Activated T-helper 1 cell treated with anti-CD3 and anti-CD28 coated beads, Interleukin-2, amount 50 U/mL, for 16 hours (primary cell): ENCODE measurements around the gene NUDT1.

Source experiments
- DNase-seq, 2 donors: peaks; one replicate each; pipeline ENCODE4 v3.0.0-alpha.2; 2020; ENCODE audit warnings: low read depth in 1 of 2, low spot score in 1 of 2

Gene NUDT1

DNA sequence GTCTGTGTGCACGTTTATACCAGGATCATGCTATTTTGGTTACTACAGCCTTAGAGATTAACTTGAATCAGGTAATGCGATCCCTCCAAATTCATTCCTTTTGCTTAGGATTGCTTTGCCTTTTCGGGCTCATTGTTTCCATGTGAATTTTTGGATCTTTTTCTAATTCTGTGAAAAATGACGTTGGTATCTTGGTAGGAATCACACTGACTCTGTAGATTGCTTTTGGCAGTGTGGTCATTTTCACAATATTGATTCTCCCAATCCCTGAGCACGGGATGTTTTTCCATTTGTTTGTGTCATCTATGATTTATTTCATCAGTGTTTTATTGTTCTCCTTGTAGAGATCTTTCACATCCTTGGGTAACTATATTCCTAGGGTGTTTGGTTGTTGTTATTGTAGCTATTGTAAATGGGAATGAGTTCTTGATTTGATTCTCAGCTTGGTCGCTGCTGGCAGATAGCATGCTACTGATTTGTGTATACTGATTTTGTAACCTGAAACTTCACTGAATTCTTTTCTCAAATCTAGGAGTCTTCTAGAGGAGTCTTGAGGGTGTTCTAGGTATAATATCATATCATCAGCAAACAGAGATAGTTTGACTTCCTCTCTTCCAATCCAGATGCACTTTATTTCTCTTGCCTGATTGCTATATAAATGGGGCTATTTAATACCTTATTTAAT is 54.1 kb downstream of the NUDT1 start:
- DNase-seq = no peak

- no peak for DNase-seq
Measured at GRCh38 chr7:2296832-2297231, 54.8 kb downstream of the NUDT1 start.

DNA sequence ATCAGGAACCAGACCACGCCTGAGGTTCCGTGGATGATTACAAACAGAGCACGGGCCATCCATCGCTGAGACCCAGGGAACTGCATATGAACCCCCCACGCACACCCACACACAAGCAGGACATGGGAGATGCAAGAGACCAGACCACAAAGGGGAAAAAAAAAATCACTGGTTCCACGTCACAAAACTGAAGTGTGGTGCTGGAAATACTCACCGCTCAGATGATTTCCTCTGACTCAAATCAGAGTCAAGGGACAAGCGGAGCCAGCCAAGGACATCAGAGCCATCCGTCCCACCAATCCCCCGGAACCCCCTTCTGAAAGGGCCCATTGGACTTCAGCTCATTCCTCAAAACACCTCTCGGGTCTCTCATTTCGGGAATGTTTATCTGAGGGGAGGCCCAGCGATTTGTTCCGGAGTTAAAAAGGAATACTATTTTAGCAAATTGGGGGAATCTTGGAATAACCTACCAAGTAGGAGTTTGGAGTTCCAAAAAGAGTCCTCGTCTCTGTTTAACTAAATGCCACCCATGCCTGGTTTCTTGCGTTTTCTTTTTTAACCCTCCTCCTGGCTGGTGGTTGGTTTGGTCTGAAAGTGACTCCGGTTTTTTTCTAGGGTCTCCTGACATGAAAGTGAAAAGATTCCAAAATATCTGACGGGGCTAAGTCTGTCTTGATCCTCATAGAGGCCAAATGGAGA is 57.3 kb downstream of the NUDT1 start:
- no peak for DNase-seq

- DNase-seq = no peak
Measured at GRCh38 chr7:2299870-2300512, 58.0 kb downstream of the NUDT1 start.
